ENCODE results near the gene C6orf15.

Gene C6orf15

DNA sequence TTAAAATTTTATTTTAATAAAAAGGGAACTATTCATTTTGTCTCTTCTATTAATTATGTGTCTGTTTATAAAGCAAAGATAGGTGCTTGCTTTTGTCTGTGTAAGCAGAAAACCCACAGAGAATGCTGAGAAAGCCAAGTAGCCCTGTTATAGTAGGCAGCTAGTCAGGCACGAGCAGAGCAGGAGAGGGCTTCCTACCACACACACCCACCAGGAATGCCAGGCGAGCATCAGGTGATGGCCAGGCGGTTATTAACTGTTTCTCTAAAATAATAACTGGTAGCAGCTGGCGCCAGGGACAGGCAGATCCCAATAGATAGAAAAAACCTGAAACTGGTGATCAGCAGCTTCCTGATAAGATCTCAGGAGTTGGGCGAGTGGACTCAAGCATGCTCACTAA lies 15.7 kb downstream of the C6orf15 start:
- no peaks in the 10 kb centered on the region for H3K9me2 ChIP-seq (replicated peaks; ENCODE audit: control insufficient read depth, low read length)
- H3K4me3 ChIP-seq (ENCODE audit: low read length) = no peak overlapping the region
- H3K4me2 ChIP-seq (ENCODE audit: low read length) = no peak overlapping the region
- no peaks in the 10 kb centered on the region for H3K4me1 ChIP-seq (ENCODE audit: control insufficient read depth, low read length)
- H3K9me3 ChIP-seq (ENCODE audit: control insufficient read depth, insufficient read depth, low read length) = no peaks in the 10 kb centered on the region
- H3K27ac ChIP-seq (ENCODE audit: low read depth, low read length) = no peak overlapping the region
- no peaks in the 10 kb centered on the region for H4K20me1 ChIP-seq (ENCODE audit: control insufficient read depth, insufficient read depth, low read depth, low read length)
- H3F3A ChIP-seq (ENCODE audit: control insufficient read depth, insufficient read depth) = no peaks in the 10 kb centered on the region
- H3K27me3 ChIP-seq (ENCODE audit: control insufficient read depth, low read length) = peaks cover 2% of the 10 kb centered on the region; the same call in 1 of the 2 replicates
- H3K36me3 ChIP-seq (ENCODE audit: control insufficient read depth, low read length) = no peaks in the 10 kb centered on the region
- no peaks in the 10 kb centered on the region for H3K79me2 ChIP-seq (ENCODE audit: control insufficient read depth, low read length)
- TF ChIP-seq, protein P1, sequence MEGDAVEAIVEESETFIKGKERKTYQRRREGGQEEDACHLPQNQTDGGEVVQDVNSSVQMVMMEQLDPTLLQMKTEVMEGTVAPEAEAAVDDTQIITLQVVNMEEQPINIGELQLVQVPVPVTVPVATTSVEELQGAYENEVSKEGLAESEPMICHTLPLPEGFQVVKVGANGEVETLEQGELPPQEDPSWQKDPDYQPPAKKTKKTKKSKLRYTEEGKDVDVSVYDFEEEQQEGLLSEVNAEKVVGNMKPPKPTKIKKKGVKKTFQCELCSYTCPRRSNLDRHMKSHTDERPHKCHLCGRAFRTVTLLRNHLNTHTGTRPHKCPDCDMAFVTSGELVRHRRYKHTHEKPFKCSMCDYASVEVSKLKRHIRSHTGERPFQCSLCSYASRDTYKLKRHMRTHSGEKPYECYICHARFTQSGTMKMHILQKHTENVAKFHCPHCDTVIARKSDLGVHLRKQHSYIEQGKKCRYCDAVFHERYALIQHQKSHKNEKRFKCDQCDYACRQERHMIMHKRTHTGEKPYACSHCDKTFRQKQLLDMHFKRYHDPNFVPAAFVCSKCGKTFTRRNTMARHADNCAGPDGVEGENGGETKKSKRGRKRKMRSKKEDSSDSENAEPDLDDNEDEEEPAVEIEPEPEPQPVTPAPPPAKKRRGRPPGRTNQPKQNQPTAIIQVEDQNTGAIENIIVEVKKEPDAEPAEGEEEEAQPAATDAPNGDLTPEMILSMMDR (IDR thresholded peaks at IDR 0.05; ENCODE audit: low read depth, low read length, poor library complexity, severe bottlenecking) = no peak
- TF ChIP-seq EZH2phosphoT487 (IDR thresholded peaks at IDR 0.05; ENCODE audit: borderline replicate concordance, low read length) = no peak

DNA sequence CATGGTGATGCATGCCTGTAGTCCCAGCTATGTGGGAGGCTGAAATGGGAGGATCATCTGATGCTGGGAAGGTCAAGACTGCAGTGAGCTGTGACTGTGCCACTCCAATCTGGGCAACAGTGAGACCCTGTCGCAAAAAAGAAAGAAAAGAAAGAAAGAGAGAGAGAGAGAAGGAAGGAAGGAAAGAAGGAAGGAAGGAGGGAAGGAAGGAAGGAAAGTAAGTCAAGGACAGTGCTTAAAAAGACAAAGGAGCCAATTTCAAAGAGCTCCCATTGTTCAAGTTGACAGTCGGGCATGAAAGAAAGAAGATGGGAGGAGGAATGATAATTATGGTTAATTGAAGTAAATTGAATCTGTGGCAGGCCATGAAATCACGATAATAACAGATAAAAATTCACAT lies 16.2 kb downstream of the C6orf15 start:
- H3K36me3 ChIP-seq (ENCODE audit: control insufficient read depth, low read length) = no peaks in the 10 kb centered on the region
- H3K27ac ChIP-seq (ENCODE audit: low read depth, low read length) = no peak overlapping the region
- H3K9me3 ChIP-seq (ENCODE audit: control insufficient read depth, insufficient read depth, low read length) = no peaks in the 10 kb centered on the region
- H3K4me1 ChIP-seq (ENCODE audit: control insufficient read depth, low read length) = no peaks in the 10 kb centered on the region
- no peak overlapping the region for H3K4me2 ChIP-seq (ENCODE audit: low read length)
- peaks cover 2% of the 10 kb centered on the region; the same call in 1 of the 2 replicates for H3K27me3 ChIP-seq (ENCODE audit: control insufficient read depth, low read length)
- H3K79me2 ChIP-seq (ENCODE audit: control insufficient read depth, low read length) = no peaks in the 10 kb centered on the region
- H4K20me1 ChIP-seq (ENCODE audit: control insufficient read depth, insufficient read depth, low read depth, low read length) = no peaks in the 10 kb centered on the region
- H3K9me2 ChIP-seq (replicated peaks; ENCODE audit: control insufficient read depth, low read length) = no peaks in the 10 kb centered on the region
- no peak overlapping the region for H3K4me3 ChIP-seq (ENCODE audit: low read length)
- TF ChIP-seq, protein P1 (IDR thresholded peaks at IDR 0.05; ENCODE audit: low read depth, low read length, poor library complexity, severe bottlenecking) = no peak
- H3F3A ChIP-seq (ENCODE audit: control insufficient read depth, insufficient read depth) = no peaks in the 10 kb centered on the region

DNA sequence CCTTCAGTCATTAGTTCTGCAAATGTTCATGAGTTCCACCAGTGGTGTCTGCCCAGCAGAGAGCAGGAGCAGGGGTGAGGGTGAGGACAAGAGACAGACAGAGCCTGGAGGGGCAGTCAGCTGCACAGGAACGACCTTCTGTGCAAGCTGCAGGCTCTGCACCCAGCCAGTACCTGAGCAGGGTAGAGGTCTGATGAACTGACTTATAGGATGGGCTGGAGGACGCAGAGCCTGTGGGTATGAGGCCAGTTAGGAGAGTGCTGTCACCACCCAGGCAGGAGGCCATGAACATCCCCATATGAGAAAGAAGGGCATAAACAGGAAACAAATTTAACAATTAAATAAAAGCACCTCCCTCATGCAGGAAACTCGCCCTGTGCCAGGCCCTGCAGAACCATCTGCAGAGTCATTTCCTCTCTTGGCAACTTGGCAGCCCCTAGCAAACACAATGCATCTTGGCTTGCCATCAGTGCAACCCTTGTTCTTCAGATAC lies 17.9 kb downstream of the C6orf15 start:
- Histone ChIP-seq H3K36me3 (ENCODE audit: control insufficient read depth, low read length) (no peaks in the 10 kb centered on the region), H3K9me3 (ENCODE audit: control insufficient read depth, insufficient read depth, low read length) (no peaks in the 10 kb centered on the region), H3K27me3 (ENCODE audit: control insufficient read depth, low read length) (peaks cover 5% of the 10 kb centered on the region; the same call in 1 of the 2 replicates), H4K20me1 (ENCODE audit: control insufficient read depth, insufficient read depth, low read depth, low read length) (no peaks in the 10 kb centered on the region), H3K79me2 (ENCODE audit: control insufficient read depth, low read length) (no peaks in the 10 kb centered on the region), H3K9me2 (replicated peaks; ENCODE audit: control insufficient read depth, low read length) (no peaks in the 10 kb centered on the region), H3K4me3 (ENCODE audit: low read length) (no peak overlapping the region), H3K27ac (ENCODE audit: low read depth, low read length) (no peak overlapping the region), H3K4me1 (ENCODE audit: control insufficient read depth, low read length) (no peaks in the 10 kb centered on the region), H3K4me2 (ENCODE audit: low read length) (no peak overlapping the region), H3F3A (ENCODE audit: control insufficient read depth, insufficient read depth) (no peaks in the 10 kb centered on the region)
- TF ChIP-seq EZH2phosphoT487 (IDR thresholded peaks at IDR 0.05; ENCODE audit: borderline replicate concordance, low read length) = no peak
- TF ChIP-seq, protein P1 (IDR thresholded peaks at IDR 0.05; ENCODE audit: low read depth, low read length, poor library complexity, severe bottlenecking) = no peak
